Calu3 (cell line): Measurements from ENCODE around the gene CYBB. TPM values are rescaled to one million over a fixed set of nuclear protein-coding genes. Genes with fewer than 3 reads are reported as not detected.
"Not testable (repeated sequence)": the region's sequence is repeated elsewhere in the genome, so short reads cannot be mapped to it uniquely, and the experiment has no call there.

Experiments used
- BruUV-seq: library from RNA; stranded (reverse); fragments of 400-500 nt; replicated peaks from 2 replicates; lab custom pipeline; 2021; lab: Mats Ljungman, UMichigan
- CTCF ChIA-PET: fragments of 300-600 bp; sonication (Branson Sonifier 250); formaldehyde crosslinking; loops from one replicate; lab custom pipeline; 2022; ENCODE audit warnings: antibody characterized with exemption; lab: Charles Lee
- DNase-seq: peaks from one replicate; pipeline ENCODE4 v3.0.0; 2022
- H3K27ac Mint-ChIP-seq: one replicate; pipeline ENCODE4 v1.8.0; 2022; ENCODE audit warnings: mixed read lengths; ENCODE audit not compliant: unreplicated experiment
- H3K27me3 Mint-ChIP-seq: one replicate; pipeline ENCODE4 v1.8.0; 2022; ENCODE audit warnings: mixed read lengths; ENCODE audit not compliant: unreplicated experiment
- H3K36me3 Mint-ChIP-seq: one replicate; pipeline ENCODE4 v1.8.0; 2022; ENCODE audit warnings: mild to moderate bottlenecking, moderate library complexity, mixed read lengths; ENCODE audit not compliant: insufficient read depth, unreplicated experiment
- H3K4me1 Mint-ChIP-seq: one replicate; pipeline ENCODE4 v1.8.0; 2022; ENCODE audit warnings: mild to moderate bottlenecking, low read depth, mixed read lengths; ENCODE audit not compliant: unreplicated experiment
- H3K4me3 Mint-ChIP-seq: one replicate; pipeline ENCODE4 v1.8.0; 2022; ENCODE audit warnings: mild to moderate bottlenecking, low read depth, moderate library complexity, mixed read lengths; ENCODE audit not compliant: unreplicated experiment
- H3K9me3 Mint-ChIP-seq: one replicate; pipeline ENCODE4 v1.8.0; 2022; ENCODE audit warnings: low read depth, mixed read lengths; ENCODE audit not compliant: unreplicated experiment
- intact Hi-C: fragments of 100-400 bp; cut with micrococcal nuclease; formaldehyde crosslinking; loops from one replicate; pipeline ENCODE4 v1.10.0; 2022; ENCODE audit not compliant: unreplicated experiment
- total RNA-seq: library from RNA; stranded (reverse); gene quantifications from 2 replicates; pipeline ENCODE4 v1.2.3, GENCODE V29; 2022
- TF ChIP-seq, protein P1 (sequence below): fragments of 200-600 bp; IDR thresholded peaks from one replicate; pipeline ENCODE4 v1.8.0; 2022; ENCODE audit warnings: antibody characterized with exemption; ENCODE audit not compliant: unreplicated experiment

The CYBB gene
- total RNA-seq, 1 experiment from 2014 or later = 1.8 TPM

GRCh38 chrX:37759878-37760418 is 19.9 kb upstream of the CYBB start:
- no TSS peak for BruUV-seq
- no peak for DNase-seq
- H3K4me1 Mint-ChIP-seq = no peaks in the 10 kb centered on the region
- no peaks in the 10 kb centered on the region for H3K36me3 Mint-ChIP-seq
- H3K9me3 Mint-ChIP-seq = no peaks in the 10 kb centered on the region
- CTCF ChIA-PET = interaction anchor here (0.7 kb wide), 1 partner anchor 39 kb away, joined by 3 read pairs; no protein-coding TSS in a partner anchor
- no peaks in the 10 kb centered on the region for H3K27me3 Mint-ChIP-seq
- no peak overlapping the region for H3K4me3 Mint-ChIP-seq
- no peak overlapping the region for H3K27ac Mint-ChIP-seq
- TF ChIP-seq, protein P1, sequence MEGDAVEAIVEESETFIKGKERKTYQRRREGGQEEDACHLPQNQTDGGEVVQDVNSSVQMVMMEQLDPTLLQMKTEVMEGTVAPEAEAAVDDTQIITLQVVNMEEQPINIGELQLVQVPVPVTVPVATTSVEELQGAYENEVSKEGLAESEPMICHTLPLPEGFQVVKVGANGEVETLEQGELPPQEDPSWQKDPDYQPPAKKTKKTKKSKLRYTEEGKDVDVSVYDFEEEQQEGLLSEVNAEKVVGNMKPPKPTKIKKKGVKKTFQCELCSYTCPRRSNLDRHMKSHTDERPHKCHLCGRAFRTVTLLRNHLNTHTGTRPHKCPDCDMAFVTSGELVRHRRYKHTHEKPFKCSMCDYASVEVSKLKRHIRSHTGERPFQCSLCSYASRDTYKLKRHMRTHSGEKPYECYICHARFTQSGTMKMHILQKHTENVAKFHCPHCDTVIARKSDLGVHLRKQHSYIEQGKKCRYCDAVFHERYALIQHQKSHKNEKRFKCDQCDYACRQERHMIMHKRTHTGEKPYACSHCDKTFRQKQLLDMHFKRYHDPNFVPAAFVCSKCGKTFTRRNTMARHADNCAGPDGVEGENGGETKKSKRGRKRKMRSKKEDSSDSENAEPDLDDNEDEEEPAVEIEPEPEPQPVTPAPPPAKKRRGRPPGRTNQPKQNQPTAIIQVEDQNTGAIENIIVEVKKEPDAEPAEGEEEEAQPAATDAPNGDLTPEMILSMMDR = no peak
- intact Hi-C loops = no loop called here

GRCh38 chrX:37763400-37763799 is 16.5 kb upstream of the CYBB start:
- Mint-ChIP-seq H3K4me3 (no peak overlapping the region), H3K36me3 (no peaks in the 10 kb centered on the region), H3K27me3 (no peaks in the 10 kb centered on the region), H3K9me3 (no peaks in the 10 kb centered on the region), H3K27ac (no peak overlapping the region), H3K4me1 (no peaks in the 10 kb centered on the region)
- TF ChIP-seq, protein P1 = no peak
- intact Hi-C loops = no loop called here
- BruUV-seq = no TSS peak
- CTCF ChIA-PET = interaction anchor here (1.2 kb wide), 1 partner anchor 40 kb away, joined by 3 read pairs; no protein-coding TSS in a partner anchor
- no peak for DNase-seq

GRCh38 chrX:37765507-37765906 is 14.4 kb upstream of the CYBB start:
- CTCF ChIA-PET = no interaction called here
- TF ChIP-seq, protein P1 = no peak
- no peaks in the 10 kb centered on the region for H3K27me3 Mint-ChIP-seq
- H3K9me3 Mint-ChIP-seq = peaks cover 3% of the 10 kb centered on the region
- H3K27ac Mint-ChIP-seq = no peak overlapping the region
- no TSS peak for BruUV-seq
- intact Hi-C loops = no loop called here
- H3K4me1 Mint-ChIP-seq = no peaks in the 10 kb centered on the region
- no peaks in the 10 kb centered on the region for H3K36me3 Mint-ChIP-seq
- H3K4me3 Mint-ChIP-seq = no peak overlapping the region
- no peak for DNase-seq

- H3K27ac Mint-ChIP-seq = no peak overlapping the region
- DNase-seq = no peak
- no peaks in the 10 kb centered on the region for H3K27me3 Mint-ChIP-seq
- TF ChIP-seq, protein P1 = no peak
- H3K9me3 Mint-ChIP-seq = peaks cover 7% of the 10 kb centered on the region
- no peaks in the 10 kb centered on the region for H3K36me3 Mint-ChIP-seq
- no peaks in the 10 kb centered on the region for H3K4me1 Mint-ChIP-seq
- BruUV-seq = no TSS peak
- no peak overlapping the region for H3K4me3 Mint-ChIP-seq
- CTCF ChIA-PET = no interaction called here
- intact Hi-C loops = no loop called here
Measured at GRCh38 chrX:37767430-37767829, 12.4 kb upstream of the CYBB start.

- H3K36me3 Mint-ChIP-seq, H3K27ac Mint-ChIP-seq, H3K4me1 Mint-ChIP-seq, BruUV-seq, H3K27me3 Mint-ChIP-seq, H3K9me3 Mint-ChIP-seq, CTCF ChIA-PET, H3K4me3 Mint-ChIP-seq, intact Hi-C loops, DNase-seq: not testable (repeated sequence)
Measured at GRCh38 chrX:37768866-37769265, 11.0 kb upstream of the CYBB start.
